ENCODE data around the gene YAP1.
"Not testable (repeated sequence)": the region's sequence is repeated elsewhere in the genome, so short reads cannot be mapped to it uniquely, and the experiment has no call there.

YAP1 gene

GRCh38 chr11:102199673-102200072, 89.4 kb downstream of the YAP1 start:
- POLR2A ChIA-PET (ENCODE audit: low non-redundant PET): no interaction called here
- no peak for TF ChIP-seq CTCF (conservative IDR thresholded peaks at IDR 0.05; ENCODE audit: low read depth)
- DNase-seq (ENCODE audit: low spot score): no peak
- CTCF ChIA-PET: no interaction called here
- no peak overlapping the region for H3K27ac ChIP-seq

GRCh38 chr11:102200325-102200724, 90.1 kb downstream of the YAP1 start:
- CTCF ChIA-PET; H3K27ac ChIP-seq; DNase-seq (ENCODE audit: low spot score); POLR2A ChIA-PET (ENCODE audit: low non-redundant PET): not testable (repeated sequence)

- ChIA-PET POLR2A (ENCODE audit: low non-redundant PET) (no interaction called here), CTCF (no interaction called here)
- DNase-seq (ENCODE audit: low spot score): no peak
- TF ChIP-seq CTCF (conservative IDR thresholded peaks at IDR 0.05; ENCODE audit: low read depth): no peak
- H3K27ac ChIP-seq: no peak overlapping the region
These were observed 91.5 kb downstream of the YAP1 start for GRCh38 chr11:102201776-102202175.

- no peak for DNase-seq (ENCODE audit: low spot score)
- no peak overlapping the region for H3K27ac ChIP-seq
- POLR2A ChIA-PET (ENCODE audit: low non-redundant PET): no interaction called here
- TF ChIP-seq CTCF (conservative IDR thresholded peaks at IDR 0.05; ENCODE audit: low read depth): no peak
- CTCF ChIA-PET: no interaction called here
These were observed 92.7 kb downstream of the YAP1 start for GRCh38 chr11:102202972-102203371.

- POLR2A ChIA-PET (ENCODE audit: low non-redundant PET): no interaction called here
- TF ChIP-seq CTCF (conservative IDR thresholded peaks at IDR 0.05; ENCODE audit: low read depth): no peak
These were observed 93.9 kb downstream of the YAP1 start for GRCh38 chr11:102204174-102204573.

GRCh38 chr11:102205805-102206204, 95.6 kb downstream of the YAP1 start:
- CTCF ChIA-PET: no interaction called here
- H3K27ac ChIP-seq: no peak overlapping the region
- POLR2A ChIA-PET (ENCODE audit: low non-redundant PET): no interaction called here
- DNase-seq (ENCODE audit: low spot score): no peak
- TF ChIP-seq CTCF (conservative IDR thresholded peaks at IDR 0.05; ENCODE audit: low read depth): no peak

More at GRCh38 chr11:102204174-102204573, 93.9 kb downstream of the YAP1 start:
- CTCF ChIA-PET: interaction anchor here (0.6 kb wide), 1 partner anchor 80 kb away, joined by 8 read pairs; no protein-coding TSS in a partner anchor
- no peak overlapping the region for H3K27ac ChIP-seq
- no peak for DNase-seq (ENCODE audit: low spot score)

- no peak for DNase-seq (ENCODE audit: low spot score)
- ChIA-PET POLR2A (ENCODE audit: low non-redundant PET) (no interaction called here), CTCF (no interaction called here)
- no peak for TF ChIP-seq CTCF (conservative IDR thresholded peaks at IDR 0.05; ENCODE audit: low read depth)
- no peak overlapping the region for H3K27ac ChIP-seq
These were observed 98.6 kb downstream of the YAP1 start for GRCh38 chr11:102208835-102209234.
